CD4-positive, alpha-beta T cell treated with Interferon alpha-2 for 1 hour (primary cell): ENCODE measurements around the gene TMEM168.

ENCODE experiments used
- DNase-seq, 2 donors: peaks; one replicate each; pipeline ENCODE4 v3.0.0-alpha.2; 2020 to 2022

Gene TMEM168

DNA sequence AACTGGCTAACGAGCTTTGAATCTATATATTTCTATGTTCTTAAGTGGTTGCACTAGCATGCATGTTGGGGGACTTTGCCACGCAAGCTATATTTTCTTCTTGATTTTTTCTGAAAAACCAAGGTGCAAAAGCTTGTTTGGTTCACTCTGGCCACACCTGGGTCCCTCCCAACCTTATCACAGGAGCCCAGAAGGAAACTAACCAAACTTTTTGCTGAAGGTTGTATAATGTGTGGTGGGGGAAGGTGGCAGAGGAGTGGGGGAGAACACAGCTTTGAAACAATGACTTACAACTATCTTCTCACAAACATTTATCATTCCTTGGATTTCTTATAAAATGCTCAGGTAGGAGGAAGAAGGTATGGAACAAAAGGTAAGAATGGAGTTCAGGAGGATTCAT, 75.3 kb downstream of the TMEM168 start:
- DNase-seq, result no peak
